C1 segment of cervical spinal cord (tissue), 14 donors: ENCODE measurements around the gene XPO1.
"Not testable (repeated sequence)": the region's sequence is repeated elsewhere in the genome, so short reads cannot be mapped to it uniquely, and the experiment has no call there.

Source experiments
- DNase-seq, 14 donors: peaks; one replicate each; lab custom pipeline; 2025; lab: John Stamatoyannopoulos, UW

XPO1 gene

DNA sequence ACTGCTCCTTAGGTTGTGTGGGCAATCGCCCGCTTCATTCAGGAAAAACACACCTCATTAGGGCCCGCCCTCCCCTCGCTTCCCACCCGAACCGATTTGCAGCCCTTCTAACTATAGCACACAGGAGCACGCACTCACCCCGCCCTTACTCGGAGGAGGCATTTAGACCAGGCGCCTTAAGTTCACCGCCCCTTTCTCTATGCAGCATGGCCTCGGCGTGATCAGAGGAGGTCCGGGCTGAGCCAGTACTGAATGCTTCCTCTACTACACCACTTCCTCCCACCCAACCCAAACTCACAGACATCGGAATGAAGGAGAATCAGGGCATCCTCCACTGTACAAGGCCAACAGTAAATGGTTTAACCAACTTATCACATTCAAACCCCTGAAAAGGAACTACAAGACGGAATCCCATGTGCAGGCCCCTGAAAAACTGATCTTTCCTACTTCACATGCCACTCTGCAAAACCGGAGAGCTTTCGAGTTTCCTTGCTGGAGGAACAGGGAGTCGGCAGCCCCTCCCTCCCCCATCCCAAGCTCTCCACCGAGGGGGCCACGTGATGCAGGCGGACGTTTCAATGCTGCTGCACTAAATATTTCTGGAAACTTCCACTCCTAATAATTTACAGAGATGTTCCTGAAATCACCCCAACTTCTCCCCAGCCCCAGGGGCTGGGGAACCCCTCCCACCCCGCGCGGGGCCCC lies 1.4 kb downstream of the XPO1 start:
- DNase-seq = peak; percentile 31 to 93 (median 82)

DNA sequence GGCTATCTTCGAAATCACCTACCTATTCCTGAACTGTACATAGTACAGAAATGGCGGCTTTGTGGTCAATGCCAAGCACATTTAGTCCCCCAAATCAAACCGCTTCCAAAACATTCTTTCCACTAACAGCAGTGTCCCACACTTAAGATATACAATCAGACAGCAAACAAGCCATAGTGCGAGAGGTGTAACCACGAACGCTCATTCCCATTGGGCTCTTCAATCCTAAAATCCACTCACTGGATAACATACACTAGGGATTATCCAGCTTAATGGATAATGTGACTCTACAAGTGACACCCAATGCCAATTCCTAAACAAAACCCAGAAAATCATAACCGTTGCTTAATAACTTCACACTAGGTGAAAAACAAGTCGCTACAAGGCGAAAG lies 2.0 kb downstream of the XPO1 start:
- peak in 3 of 14 donors; percentile 21 to 40 (median 37) for DNase-seq

GRCh38 chr2:61535449-61535848 lies 2.7 kb downstream of the XPO1 start:
- no peak for DNase-seq

- DNase-seq = no peak
Measured at GRCh38 chr2:61534926-61535325, 3.2 kb downstream of the XPO1 start.

GRCh38 chr2:61530749-61531148 lies 7.4 kb downstream of the XPO1 start:
- no peak for DNase-seq

DNA sequence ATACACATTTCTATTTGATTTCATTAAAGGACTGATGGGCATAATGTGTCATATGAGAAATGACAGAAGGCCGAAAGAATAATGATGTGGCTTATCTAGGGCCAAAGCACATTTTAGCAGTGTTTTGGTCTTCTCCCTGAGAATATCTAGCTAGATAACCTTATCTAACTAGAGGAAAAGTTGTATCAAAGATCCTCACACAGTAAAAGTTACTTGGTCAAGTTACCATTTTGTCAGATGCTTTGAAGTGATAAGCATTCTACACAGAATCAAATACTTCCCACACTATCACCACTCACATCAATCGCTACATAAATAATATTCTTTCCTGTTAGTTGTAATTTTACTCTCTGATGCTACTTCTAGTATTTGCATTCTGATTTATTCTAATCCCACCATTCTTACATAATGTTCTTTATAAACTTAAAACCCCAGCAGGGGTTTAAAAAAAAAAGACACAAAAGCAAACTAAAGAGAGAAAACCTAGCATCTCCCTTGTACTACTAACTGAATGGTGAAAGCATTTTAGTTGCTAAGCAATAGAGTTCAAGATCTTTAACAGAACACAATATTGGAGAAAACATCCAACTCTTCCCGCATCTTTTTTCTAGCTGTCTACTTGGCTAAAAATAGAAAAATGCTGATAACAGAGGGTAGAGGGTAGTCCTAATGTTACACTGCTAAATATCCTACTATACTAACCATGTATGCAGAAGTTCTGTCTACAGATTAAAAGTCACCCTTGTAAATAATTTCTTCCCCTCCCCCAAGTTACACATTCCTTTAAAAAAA lies 8.0 kb downstream of the XPO1 start:
- DNase-seq = no peak

- no peak for DNase-seq
Measured at GRCh38 chr2:61520261-61520660, 17.9 kb downstream of the XPO1 start.

- no peak for DNase-seq
Measured at GRCh38 chr2:61512768-61513398, 25.3 kb downstream of the XPO1 start.

DNA sequence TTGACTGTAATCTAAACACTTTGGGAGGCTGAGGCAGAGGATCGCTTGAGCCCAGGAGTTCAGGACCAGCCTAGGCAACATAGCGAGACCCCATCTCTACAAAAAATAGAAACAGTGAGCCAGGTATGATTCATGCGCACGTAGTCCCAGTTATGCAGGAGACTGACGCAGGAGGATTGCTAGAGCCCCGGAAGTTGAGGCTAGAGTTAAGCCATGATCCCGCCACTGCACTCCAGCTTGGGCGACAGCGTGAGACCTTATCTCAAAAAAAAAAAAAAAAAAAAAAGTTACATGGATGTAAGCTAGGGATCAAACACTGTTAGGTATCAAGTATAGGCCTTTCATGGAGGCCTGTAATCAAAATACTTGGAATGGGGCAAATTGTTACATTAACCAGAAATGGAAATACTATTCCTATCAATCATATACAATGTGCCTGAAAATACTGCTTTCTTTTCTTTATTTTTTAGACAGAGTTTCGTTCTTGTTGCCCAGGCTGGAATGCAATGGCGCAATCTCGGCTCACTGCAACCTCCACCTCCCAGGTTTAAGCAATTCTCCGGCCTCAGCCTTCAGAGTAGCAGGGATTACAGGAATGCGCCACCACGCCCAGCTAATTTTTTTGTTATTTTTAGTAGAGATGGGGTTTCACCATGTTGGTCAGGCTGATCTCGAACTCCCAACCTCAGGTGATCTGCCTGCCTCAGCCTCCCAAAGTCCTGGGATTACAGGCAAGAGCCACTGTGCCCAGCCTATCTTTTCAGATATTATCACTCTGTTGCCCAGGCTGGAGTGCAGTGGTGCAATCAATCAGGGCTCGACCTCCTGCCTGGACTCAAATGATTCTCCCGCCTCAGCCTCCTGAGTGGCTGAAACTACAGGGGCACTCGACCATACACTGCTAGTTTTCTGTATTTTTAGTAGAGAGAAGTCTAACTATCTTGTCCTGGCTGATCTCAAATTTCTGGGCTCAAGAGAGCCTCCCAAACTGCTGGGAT lies 27.2 kb downstream of the XPO1 start:
- DNase-seq = no peak

DNA sequence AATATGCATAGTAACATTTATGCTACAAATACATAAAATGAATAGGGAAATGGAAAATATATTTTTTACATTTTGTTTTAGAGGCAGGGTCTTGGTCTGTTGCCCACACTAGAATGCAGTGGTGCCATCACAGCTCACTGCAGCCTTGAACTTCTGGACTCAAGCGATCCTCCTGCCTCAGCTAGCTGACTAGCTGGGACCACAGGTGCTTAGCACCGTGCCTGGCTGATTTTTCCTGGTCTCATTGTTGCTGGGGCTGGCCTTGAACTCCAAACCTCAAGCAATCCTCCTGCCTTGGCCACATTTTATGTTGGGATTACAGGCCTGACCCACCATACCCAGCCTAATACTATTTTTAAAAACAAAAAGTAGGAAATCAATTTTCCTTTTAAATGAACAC lies 33.2 kb downstream of the XPO1 start:
- DNase-seq = no peak

GRCh38 chr2:61499060-61499459 lies 39.1 kb downstream of the XPO1 start:
- DNase-seq = no peak

- no peak for DNase-seq
Measured at GRCh38 chr2:61493523-61493942, 44.6 kb downstream of the XPO1 start.

DNA sequence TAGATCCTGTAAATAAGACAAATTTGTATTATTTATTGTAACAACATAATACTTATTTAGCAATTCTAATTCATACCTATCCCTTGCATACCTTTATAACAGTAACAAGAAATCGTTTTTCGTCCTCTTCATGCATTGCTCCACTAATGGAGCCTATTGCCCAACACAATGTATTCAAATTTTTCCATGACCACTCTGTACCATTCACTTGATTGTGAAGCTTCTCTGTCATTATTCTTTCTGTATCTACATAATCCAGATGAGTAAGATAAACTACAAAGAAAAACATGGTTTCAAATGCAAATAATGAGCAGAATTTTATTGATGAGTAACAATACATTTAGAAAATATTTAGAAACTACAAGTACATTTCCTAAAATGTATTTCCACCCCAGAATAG lies 45.7 kb downstream of the XPO1 start:
- no peak for DNase-seq

DNA sequence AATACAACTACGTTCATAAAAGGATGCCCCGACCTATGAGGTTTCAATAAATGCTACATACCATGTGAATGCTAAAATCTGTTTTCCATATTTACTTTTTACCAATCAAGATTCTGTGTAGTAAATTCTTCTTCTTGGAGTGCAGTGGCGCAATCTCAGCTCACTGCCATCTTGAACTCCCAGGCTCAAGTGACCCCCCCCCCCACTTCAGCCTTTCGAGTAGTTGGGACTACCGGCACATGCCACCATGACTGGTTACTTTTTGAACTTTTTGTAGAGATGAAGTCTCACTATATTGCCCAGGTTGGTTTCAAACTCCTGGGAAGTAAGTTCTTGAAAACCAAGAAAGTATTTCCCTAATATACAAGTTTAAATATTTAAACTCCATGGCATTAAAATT lies 52.9 kb downstream of the XPO1 start:
- no peak for DNase-seq

GRCh38 chr2:61478086-61478485 lies 60.1 kb downstream of the XPO1 start:
- DNase-seq = no peak

DNA sequence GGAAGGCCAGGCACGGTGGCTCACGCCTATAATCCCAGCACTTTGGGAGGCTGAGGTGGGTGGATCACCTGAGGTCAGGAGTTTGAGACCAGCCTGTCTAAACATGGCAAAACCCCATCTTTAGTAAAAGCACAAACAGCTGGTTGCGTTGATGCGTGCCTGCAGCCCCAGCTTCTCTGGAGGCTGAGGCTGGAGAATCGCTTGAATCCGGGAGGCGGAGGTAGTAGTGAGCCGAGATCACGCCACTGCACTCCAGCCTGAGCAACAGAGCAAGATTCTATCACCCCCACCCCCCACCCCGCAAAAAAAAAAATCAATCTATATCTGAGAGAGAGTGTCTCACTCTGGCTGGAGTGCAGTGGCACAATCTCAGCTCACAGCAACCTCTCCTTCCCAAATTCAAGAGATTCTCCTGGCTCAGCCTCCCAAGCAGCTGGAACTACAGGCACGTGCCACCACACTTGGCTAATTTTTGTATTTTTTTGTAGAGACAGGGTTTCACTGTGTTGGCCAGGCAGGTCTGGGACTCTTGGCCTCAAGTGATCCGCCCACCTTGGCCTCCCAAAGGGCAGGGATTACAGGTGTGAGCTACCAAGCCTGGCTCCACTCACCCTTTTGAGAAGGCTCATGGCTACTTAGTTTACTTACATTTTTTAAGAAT lies 61.1 kb downstream of the XPO1 start:
- DNase-seq = not testable (repeated sequence)

DNA sequence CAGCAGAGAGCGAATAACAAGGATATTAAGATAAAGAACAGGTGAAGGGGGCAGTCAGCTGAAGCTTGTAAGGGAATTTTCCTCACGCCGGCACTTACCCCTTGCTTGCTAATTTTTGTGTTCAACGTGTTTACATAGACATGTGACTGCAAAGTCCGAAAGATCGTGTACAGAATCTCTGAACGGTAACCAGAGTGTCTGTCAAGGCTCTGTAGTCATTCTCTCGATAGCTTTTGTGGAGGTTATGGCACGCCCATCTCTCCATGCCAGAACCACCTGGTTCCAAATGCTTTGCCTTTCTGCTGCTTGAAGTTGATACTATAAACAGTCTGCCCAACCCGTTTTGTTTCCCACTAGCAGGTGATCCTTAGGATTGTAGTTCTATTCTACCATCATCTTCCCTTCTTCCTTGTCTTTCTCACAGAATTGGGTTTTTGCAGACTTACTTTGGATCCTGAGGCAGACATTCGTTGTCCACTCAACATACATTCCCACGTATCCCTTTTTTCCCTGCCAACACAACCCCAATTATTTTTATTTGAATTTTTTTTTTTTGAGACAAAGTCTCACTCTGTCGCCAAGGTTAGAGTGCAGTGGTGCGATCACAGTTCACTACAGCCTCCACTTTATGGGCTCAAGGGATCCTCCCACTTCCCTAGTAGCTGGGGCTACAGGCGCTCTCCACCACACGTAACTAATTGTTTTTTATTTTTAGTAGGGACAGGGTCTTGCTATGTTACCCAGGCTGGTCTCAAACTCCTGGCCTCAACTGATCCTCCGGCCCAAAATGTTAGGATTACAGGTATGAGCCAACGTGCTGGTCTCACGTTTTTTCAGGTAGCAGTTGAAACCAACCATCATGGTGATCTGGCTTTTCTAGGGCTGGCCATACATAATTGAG lies 66.0 kb downstream of the XPO1 start:
- DNase-seq = peak in 5 of 14 donors; percentile 28 to 55 (median 33)

DNA sequence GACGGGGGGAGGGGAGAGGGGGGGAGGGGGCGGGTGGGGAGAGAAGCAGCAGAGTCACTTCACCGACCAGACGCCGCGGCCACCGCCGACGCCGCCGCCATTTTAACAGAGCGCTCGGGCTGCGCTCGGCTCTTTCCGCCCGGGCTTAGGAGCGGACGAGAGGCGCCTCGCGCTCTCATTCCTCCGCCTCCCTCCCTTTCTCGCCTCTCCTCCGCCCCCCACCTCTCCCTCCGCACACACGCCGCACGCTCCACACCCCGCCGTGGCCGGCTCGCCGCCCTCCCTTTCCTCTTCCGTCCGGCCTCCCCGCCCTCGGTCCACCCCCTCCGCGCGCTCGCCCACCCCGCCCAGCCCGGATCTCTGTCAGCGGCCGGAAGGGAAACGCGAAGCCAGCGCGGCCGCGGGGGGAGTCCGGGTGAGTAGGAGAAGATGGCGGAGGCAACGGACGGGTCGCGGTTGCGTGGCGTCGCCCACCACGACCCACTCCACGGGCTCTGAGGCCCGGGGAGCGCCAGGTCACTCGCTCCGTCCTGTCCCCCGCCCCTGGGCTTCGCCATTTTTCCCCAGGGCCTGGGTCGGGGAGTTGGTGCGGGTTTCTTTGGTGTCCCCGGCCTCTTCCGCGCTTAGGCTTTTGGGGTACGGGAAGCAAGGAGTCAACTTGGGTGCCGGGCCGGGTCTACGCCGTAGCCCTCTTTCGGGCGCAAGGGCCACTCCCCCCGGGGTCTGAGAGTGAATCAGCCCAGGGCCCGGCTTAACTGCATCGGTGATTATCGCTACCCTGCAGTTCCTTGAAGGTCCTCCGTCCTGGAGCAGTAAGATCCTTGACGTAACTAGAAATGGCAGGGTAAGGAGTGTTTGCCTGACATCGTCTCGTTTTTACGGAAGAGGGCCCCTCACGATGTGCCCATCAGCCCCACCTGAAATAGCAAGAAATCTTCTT lies 66.9 kb downstream of the XPO1 start, which contains the start of gene USP34:
Gene USP34, minus strand, starts transcription at position 123 of the 940 bp plus-strand sequence. CDS start 395 bp downstream, outside the sequence.
- DNase-seq = peak; percentile 65 to 96 (median 90)
